NCI-H1105 treated with DMSO at 0.1 percent for 48 hours (cell line): Measurements from ENCODE around the gene MKNK2.
"Not testable (repeated sequence)": the region's sequence is repeated elsewhere in the genome, so short reads cannot be mapped to it uniquely, and the experiment has no call there.

Experiments
- DNase-seq: peaks from one replicate; lab custom pipeline; 2025; lab: John Stamatoyannopoulos, UW

Gene MKNK2

DNA sequence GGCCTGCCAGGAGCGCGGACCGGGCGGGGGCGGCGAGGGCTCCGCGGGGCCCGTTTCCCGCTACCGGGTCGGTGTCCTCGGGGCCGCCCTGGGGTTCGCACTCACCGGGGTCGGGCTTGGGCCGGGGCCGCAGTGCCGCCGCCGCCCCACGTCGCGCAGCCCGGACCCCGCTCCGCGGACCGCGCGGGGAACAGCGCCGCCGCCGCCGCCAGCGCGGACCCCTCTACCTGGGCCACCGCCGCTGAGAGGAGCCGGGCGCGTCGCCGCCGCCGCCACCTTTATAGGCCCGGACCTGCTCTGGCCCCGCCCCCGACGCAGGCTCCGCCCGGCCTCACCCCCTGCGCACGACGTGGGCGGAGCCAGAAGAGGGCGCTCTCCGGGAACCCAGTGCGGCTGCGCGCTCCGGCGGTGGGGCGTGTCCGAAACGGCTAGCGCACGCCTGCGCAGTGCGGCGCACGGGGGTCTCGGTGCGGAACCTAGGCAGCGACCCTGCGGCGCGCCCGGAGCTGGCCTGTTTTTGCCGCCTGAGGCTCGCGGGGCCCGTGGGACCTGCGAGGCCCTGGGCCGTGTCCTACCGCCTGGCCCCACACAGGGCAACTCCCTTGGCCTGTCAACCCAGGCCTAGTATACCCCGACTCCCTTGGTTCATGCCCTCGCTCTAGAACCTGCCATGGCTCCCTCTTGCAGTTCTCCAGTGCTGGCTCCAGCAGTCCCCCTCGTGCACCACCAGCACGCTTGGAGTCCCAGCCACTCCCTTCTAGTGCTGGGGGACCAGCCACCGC lies at the start of gene MKNK2:
TSS of gene MKNK2 (minus strand) at position 254 of the 782 bp plus-strand sequence. CDS start 393 bp downstream, outside the sequence.
- DNase-seq: peak; percentile 78

DNA sequence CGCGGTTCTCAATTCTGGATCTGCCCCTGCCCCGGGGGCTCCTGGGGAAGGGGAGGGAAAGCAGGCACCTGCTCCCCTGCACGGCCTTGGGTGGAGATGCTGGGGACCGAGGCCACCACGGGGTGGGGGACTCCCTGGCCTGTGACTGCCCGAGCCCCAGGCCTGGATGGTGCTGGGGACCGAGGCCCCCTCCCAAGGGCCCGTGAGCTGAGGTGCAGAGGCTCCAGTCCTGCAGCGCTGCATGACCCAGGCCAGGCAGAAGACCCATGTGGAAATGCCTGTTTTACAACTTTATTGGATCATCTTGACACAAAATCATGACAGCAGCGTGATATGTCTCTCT lies 49.6 kb upstream of the MKNK2 start:
- DNase-seq: no peak

DNA sequence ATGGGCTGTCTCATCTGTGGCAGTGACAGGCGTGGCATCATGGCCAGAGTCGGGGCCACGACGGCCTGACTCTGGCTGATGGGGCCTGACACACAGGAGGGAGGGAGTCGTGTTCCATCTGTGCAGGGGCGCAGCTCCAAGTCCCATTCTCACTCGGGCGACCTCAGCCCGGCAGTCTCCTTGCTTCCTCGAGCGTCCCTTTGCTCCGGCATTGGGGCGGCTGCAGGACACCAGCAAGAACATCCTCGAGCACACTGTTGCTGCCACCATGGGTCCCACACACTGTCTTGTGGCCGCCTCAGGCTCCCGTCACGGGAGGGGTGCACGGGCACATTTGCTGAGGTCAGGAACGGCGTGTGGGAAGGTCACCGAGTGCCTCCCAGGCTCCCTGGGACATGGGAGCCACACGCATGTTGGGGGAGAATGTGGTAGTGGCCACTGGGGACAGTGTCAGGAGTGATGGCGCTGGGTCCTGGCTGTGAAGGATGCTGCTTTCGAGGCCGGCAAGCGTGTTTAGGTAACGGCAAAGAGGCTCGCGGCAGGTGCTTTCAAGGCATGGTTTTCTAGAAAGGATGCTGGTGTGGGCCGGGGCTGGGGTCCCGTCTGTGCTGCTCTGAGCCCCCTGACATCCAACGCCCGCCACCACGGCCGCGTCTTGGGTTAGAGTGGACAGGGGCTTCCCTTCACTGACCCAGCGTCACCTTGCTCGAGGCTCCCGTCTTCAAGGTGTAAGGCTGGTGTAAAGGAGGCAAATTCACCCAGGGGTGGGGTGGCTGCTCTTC lies 49.1 kb upstream of the MKNK2 start:
- DNase-seq: no peak

DNA sequence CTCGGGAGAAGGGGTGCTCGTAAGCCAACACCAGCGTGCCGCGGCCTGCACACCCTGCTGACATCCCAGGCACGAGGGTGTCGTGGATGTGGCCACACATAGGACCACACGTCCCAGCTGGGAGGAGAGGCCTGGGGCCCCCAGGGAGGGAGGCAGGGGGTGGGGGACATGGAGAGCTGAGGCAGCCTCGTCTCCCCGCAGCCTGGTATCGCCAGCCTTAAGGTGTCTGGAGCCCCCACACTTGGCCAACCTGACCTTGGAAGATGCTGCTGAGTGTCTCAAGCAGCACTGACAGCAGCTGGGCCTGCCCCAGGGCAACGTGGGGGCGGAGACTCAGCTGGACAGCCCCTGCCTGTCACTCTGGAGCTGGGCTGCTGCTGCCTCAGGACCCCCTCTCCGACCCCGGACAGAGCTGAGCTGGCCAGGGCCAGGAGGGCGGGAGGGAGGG lies 48.0 kb upstream of the MKNK2 start:
- no peak for DNase-seq

DNA sequence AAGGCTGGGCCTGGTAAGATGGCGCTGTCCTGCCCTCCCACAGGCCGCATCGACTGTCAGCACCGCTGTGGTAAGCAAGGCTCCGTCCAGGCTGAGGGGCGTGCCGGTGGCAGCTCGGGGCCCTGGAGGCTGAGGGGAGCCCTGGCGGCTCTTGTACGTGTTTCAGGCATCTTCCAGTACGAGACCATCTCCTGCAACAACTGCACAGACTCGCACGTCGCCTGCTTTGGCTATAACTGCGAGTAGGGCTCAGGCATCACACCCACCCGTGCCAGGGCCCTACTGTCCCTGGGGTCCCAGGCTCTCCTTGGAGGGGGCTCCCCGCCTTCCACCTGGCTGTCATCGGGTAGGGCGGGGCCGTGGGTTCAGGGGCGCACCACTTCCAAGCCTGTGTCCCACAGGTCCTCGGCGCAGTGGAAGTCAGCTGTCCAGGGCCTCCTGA lies 46.9 kb upstream of the MKNK2 start:
- DNase-seq: peak; percentile 17

DNA sequence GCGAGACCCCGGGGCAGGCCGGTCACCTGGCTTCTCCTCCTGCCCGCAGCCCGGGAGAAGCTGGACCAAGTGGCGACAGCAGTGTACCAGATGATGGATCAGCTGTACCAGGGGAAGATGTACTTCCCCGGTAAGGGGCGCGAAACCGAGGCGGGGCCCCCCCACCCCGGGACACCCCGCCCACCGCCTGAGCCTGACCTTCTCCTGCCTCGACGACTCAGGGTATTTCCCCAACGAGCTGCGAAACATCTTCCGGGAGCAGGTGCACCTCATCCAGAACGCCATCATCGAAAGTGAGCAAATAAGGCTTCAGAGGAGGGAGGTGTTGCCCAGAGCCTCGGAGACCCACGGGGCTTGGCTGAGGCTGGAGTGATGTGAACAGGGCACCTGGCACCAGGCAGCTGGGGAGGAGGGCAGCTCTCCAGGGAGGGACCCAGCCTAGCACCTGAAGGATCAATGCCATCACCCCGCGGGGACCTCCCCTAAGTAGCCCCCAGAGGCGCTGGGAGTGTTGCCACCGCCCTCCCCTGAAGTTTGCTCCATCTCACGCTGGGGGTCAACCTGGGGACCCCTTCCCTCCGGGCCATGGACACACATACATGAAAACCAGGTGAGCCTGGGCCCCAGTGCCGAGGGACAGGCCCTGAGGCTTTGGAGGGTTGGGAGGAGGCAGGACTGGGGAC lies 46.3 kb upstream of the MKNK2 start:
- DNase-seq: peak; percentile 42

DNA sequence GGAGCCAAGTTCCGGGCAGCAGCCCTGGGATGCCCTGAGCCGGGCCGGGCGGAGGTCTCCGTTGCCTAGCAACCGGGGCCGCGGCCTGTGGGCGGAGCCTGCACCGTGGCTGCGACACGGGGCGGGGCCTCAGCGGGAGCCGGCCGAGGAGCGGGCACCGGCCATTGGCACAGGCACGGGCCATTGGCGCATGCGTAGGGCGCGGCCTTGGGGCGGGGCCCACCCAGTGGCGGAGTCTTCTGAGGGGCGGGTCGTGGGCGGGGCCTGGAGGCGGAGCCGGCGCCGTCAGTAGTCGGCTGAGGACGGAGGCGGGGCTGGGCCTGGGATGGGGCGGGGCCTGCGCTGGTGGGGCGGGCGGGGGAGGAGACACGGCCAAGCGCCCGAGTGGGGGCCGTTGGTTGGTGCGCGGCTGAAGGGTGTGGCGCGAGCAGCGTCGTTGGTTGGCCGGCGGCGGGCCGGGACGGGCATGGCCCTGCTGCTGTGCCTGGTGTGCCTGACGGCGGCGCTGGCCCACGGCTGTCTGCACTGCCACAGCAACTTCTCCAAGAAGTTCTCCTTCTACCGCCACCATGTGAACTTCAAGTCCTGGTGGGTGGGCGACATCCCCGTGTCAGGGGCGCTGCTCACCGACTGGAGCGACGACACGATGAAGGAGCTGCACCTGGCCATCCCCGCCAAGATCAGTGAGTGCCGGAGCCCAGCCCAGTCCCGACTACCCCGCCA lies 45.6 kb upstream of the MKNK2 start, which contains the start of gene IZUMO4:
TSS of gene IZUMO4 (plus strand) at position 436 of the 723 bp plus-strand sequence. CDS start at position 467, 31 bp downstream.
- peak; percentile 98 for DNase-seq

DNA sequence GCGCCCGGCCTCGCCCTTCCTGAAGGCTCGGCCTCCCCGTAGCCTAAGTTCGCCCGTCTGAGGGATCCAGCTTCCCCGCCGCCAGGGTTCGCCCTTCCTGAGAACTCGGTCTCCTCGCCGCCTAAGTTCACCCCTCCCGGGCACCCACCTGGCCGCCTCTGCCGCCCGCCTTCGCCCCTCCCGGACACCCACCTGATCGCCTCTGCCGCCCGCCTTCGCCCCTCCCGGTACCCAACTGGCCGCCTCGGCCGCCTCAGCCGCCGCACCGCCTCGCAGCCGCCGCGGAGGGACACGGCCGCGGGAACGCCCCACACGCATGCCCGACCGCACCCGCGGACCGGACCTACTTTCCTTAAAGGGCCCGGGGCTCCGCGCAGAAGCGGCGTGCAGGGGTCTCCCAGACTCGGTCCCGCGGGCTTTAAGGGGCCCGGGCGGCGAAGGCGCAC lies 45.0 kb upstream of the MKNK2 start, which contains the start of gene MOB3A:
TSS of gene MOB3A (minus strand) at position 293 of the 446 bp plus-strand sequence. CDS start 17,766 bp downstream, outside the sequence.
- peak; percentile 87 for DNase-seq

DNA sequence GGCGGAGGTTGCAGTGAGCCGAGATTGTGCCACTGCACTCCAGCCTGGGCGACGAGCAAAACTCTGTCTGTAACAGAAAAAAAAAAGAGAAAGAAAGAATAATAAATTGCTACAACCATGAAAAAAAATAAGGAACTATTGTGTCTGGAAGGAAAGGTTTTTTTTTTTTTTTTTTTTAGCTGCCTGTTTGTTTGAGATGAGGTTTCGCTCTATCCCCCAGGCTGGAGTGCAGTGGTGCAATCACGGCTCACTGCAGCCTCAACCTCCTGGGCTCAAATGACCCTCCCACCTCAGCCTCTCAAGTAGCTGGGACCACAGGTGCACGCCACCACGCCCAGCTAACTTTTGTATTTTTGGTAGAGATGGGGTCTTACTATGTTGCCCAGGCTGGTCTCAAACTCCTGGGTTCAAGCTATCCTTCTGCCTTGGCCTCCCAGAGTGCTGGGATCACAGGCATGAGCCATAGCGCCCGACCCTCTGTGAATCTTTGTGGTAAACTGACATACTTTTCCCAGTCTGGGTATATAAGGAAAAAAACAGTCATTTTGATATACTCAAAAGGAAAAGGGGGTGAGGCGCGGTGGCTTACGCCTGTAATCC lies 41.0 kb upstream of the MKNK2 start:
- DNase-seq: not testable (repeated sequence)

DNA sequence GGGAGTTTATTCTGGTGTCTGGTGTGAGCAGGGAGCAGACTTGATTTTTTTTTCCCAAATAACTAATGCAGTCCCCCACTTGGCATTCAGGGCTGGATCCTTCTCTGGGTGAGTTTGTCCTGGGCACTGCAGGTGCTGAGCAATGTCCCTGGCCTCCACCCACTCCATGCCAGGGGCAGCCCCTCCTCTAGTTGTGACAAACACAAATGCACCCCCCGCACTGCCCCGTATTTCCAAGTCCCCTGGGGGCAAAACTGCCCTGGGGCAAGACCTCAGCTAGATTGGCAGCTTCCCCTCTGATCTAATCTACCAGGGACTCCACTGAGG lies 38.6 kb upstream of the MKNK2 start:
- DNase-seq: no peak

DNA sequence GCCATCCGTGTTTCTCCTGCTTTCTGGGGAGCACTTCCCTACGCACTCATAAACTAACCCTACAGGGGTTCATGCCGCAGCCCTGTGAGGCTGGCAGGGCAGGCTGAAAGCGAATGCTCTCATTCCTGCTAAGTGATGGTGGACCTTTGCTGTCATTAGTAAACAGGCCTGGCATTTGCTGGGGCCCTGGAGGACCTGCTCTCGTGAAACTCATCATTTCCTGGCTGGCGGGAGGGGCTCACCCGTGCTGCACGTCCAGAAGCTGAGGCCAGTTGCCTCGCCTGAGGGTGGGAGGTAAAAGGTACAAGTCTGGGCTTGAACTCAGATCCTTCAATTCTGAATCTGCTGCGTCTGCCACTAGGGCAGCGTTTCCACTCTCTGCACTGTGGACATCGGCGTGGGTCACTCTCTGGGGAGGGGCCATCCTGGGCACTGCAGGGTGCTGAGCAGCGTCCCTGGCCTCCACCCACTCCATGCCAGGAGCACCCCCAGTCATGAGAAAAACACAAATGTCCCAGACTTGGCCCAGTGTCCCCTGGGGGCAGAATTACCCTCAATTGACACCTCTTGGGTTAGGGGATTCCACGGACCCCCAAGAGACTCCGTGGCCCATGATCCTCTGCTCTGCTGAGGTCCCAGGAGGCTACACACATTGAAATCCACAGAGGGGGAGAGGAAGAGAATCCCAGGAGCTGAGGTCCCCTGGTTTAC lies 38.1 kb upstream of the MKNK2 start:
- DNase-seq: no peak

DNA sequence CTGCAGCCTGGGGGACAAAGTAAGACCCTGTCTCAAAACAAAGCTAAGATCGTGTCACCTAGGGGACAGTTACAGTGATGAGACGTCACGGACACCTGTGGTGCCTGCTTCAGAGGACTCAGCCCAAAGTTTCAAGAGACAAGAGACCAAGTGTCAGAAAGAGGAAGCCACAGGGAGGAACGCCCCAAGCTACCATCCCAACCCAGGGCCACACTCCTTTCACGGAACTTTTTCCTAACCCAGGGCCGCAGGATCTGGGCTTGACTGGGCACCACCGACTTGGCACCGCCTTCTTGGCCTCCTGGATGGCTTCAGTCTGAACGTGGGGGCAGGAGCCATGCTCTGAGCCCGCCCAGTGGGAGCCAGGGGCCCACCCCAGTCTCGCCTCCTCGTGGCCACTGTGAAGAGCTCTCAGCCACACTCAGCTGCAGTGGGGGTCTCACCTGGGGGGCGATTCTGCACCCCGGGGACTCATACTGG lies 36.6 kb upstream of the MKNK2 start:
- DNase-seq: no peak

DNA sequence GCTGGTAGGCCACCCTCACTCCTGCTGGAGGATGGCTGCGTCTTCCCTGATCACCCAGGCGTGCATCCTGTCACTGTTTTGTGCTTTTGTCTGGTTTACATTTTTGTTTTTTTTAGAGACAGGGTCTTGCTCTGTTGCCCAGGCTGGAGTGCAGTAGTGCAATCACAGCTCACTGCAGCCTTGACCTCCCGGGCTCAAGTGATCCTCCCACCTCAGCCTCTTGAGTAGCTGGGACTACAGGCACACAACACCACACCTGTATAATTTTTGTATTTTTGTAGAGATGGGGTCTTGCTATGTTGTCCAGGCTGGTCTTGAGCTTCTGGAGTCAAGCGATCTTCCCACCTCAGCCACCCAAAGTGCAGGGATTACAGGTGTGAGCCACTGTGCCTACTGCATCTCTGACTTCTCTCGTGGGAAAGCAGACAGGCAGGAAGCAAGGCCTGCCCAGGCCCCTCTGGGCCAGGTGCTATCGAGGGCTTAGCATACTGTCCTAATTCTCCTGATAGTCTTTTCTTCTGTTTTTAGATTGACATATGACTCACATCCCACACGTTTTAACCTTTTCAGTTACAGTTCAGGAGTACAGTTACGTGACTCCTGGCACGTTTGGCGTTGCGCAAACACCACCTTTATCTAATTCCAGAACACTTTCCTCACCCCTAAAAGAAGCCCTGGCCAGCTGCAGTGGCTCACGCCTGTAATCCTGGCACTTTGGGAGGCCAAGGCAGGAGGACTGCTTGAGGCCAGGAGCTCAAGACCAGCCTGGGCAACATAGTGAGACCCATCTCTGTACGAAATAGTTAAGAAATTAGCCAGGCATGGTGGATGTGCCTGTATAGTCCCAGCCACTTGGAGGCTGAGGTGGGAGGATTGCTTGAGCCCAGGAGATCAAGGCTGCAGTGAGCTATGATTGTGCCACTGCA lies 35.9 kb upstream of the MKNK2 start:
- not testable (repeated sequence) for DNase-seq

DNA sequence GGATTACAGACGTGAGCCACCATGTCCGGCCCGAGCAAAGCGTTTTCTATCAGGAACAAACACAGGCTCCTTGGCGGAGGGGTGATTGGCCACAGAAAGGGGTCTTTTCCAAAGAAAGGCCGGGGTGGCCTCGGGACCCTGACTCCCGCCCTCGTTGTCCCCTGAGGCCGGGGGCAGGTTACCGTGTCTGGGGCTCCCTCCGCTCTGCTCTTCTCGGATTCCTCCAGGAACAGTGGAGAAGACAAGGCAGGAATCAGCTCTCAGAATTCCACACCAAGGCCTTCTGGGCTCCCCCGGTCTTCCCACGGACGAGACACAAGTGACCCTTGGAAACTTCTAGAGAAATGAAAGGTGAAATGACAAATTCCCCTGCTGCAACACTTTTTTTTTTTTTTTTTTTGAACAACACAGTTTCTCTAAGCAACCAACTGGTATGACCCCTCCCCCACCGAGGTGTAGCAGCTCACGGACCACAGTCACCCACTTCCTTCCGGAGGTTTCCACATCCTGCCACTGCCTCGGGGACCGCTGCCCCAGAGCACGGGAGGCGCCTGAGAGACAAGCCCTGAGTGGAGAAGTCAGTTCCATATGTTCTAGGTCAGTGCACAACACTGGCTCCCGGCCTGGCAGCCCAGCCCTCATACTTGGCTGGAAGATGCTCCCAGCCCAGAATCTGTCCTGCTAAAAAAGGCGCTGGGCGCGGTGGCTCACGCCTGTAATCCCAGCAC lies 34.1 kb upstream of the MKNK2 start:
- DNase-seq: no peak

DNA sequence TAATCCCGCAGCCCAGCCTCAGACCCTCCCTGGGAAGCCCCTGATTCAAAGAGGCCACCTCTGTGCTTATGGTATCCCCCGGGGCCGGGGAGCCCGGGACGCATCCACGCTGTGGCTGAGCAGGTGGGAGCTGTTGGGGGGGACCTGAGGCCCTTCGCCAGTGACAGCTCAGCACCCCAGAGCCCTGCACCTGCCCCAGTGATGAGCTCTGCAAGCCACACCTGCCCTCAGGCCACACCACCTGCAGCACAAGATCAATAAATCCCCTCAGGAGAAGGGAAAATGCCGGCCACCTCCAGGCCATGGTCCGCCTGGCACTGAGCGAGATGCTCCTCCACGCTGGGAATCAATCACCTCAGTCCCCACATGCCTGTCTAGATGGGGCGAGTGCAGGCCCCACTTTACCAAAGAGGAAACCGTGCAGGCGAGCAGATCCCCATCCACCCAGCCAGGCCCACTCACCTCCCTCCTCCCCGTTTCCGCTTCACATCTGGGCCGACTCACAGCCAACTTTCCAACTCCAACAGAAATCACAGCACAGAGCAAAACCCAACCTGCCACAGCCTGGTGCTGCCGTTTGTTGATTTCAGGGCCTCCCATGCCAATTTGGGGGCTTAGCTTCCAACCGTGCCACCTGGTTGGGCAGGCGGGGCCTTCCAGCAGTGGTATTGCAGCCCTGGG lies 32.3 kb upstream of the MKNK2 start:
- no peak for DNase-seq

DNA sequence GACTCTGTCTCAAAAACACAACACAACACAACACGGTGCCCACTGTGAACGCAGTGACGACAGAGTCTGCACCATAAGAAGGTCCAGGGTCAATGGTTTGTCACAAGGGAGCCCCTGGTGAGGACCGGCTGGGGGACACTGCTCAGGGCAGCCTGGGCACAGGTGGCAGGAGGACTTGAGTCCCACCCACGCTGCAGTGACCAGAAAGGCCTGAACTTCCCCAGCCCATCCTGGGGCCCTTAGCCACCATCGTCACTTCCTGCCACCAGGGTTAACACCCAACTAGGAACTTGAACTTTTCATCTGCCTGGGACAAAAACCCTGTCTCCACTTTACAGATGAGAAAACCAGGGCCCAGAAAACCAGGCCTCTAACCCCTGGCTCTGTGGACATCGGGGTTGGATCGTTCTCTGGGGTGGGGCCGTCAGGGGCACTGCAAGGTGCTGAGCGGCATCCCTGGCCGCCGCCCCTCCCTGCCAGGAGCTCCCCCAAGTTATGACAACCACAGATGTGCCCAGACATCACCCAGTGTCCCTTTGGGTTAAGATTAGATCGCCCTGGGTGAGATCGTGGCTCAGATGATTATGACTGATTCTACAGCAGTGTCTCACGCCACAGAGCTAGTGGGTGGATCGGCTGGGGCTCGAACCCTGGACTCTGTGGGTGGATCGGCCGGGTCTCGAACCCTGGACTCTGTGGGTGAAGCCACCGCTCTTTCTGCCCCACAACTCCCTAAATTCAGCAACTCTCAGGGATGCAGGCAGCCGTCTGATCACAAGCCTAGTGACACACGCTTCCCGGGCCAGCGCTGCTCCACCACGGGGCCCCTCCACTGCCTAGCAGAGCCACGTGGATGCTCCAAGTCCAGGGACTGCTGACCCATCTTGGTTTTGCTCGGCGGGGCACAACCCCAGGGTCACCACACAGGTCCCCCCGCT lies 31.1 kb upstream of the MKNK2 start:
- DNase-seq: no peak
